Mucosa of descending colon (tissue), 3 donors: ENCODE results near the gene CDK17. TPM values are rescaled to one million over a fixed set of nuclear protein-coding genes. Genes with fewer than 3 reads are reported as not detected.

Experiments
- ATAC-seq: fragments of 200-7000 bp; cut with Tn5 transposase; one replicate; pipeline ENCODE4 v1.9.1; 2020; ENCODE audit warnings: mild to moderate bottlenecking, moderate library complexity
- DNase-seq, 3 donors: peaks; one replicate each; pipeline ENCODE4 v3.0.0-alpha.2; 2020
- H3K36me3 ChIP-seq: fragments of 200-600 bp; one replicate; pipeline ENCODE4 v1.8.0; 2021; ENCODE audit warnings: low read depth, mild to moderate bottlenecking
- H3K4me1 ChIP-seq: fragments of 200-600 bp; one replicate; pipeline ENCODE4 v1.8.0; 2021; ENCODE audit warnings: low read depth, mild to moderate bottlenecking
- H3K4me3 ChIP-seq: fragments of 200-600 bp; one replicate; pipeline ENCODE4 v1.8.0; 2021; ENCODE audit warnings: mild to moderate bottlenecking
- H3K9me3 ChIP-seq: fragments of 200-600 bp; one replicate; pipeline ENCODE4 v1.8.0; 2021; ENCODE audit warnings: mild to moderate bottlenecking
- intact Hi-C, 2 donors: fragments of 100-400 bp; cut with DNase I in 1 of 2; cut with micrococcal nuclease in 1 of 2; formaldehyde crosslinking; loops; one replicate each; pipeline versions ENCODE4 v1.11.0 to v1.11.1; 2022; cut with DNase I, micrococcal nuclease
- long read RNA-seq, 2 donors: library from polyadenylated mRNA; unstranded; transcript quantifications; one replicate each; pipeline ENCODE4 v2.0.0, GENCODE V29; 2019 to 2021
- total RNA-seq, 3 donors: library from RNA; stranded (reverse); fragmentation: NEBNext Ultra II Directional in 2 of 3; extraction: Animal tissue kit (Norgen Biotek cat#: 25700) in 2 of 3; gene quantifications; one replicate each; pipeline versions ENCODE4 v1.2.1 to v1.2.4, GENCODE V29; 2021 to 2023
- TF ChIP-seq, protein P1 (sequence below): fragments of 200-600 bp; IDR thresholded peaks from one replicate; pipeline ENCODE4 v1.8.0; 2022; ENCODE audit warnings: antibody characterized with exemption, mild to moderate bottlenecking
- donor health status: DM: no; HTN: no; CAD: no; lungs with moderate emphysema.
- donor health status: DM: no; HTN: no; CAD: no.
- donor health status: DM: no; HTN: yes; CAD: no.

Gene CDK17
- total RNA-seq: 10 to 100 TPM; 19.5 to 43.5 (median 24.0) TPM
- long read RNA-seq, donor 1, full-length matches to known transcripts: 30 of 40 reads
- long read RNA-seq, donor 1, partial matches to known transcripts: 7 of 40 reads
- long read RNA-seq, donor 1, other reads (novel, unspliced or antisense): 3 of 40 reads
- long read RNA-seq, donor 2, full-length matches to known transcripts: 2 of 3 reads
- long read RNA-seq, donor 2, partial matches to known transcripts: 0 of 3 reads
- long read RNA-seq, donor 2, other reads (novel, unspliced or antisense): 1 of 3 reads

DNA sequence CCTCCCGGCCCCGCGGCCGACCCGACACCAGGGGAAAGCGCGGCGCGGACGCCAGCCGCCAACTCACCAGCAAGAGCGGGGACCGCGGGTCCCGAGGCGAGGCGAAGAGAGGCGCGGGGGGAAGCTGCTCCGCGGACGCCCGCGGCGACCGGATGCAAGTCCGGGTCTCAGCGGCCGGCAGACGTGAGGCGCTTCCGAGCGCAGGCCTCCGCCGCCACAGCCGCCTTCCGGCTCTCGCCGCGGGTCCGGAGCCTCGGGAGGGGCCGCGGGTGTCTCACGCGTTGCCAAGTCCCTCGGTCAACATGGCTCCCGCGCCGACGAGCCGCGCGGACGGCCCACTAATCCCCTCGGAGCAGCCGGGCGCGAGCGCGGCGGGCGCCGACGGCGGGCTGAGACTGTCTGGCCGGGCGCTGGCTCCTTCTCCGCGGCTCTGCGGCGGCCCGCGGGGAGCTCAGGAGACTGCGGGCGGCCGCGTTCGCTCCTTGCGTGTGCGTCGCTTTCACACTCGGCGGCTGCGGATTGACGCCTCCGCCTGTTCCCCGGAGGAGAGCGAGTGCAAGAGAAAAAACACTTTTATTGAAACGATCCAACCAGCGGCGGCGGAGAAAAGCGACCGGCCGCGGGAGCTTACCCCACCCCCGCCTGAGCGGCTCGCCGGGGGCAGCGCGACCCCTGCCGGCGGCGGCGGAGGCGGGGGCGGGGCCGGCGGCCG is at the start of gene CDK17:
TSS of gene CDK17 (minus strand) at position 521 of the 712 bp plus-strand sequence. CDS start 65,603 bp downstream, outside the sequence.
- DNase-seq (peak; percentile 87 to 91 (median 91)), ATAC-seq (peak; percentile 90)
- Histone ChIP-seq H3K4me1 (peaks cover 25% of the 10 kb centered on the region), H3K9me3 (no peaks in the 10 kb centered on the region), H3K36me3 (no peaks in the 10 kb centered on the region), H3K4me3 (peak within 1 kb of the TSS; percentile 93)
- intact Hi-C loops: no loop called here
- TF ChIP-seq, protein P1, sequence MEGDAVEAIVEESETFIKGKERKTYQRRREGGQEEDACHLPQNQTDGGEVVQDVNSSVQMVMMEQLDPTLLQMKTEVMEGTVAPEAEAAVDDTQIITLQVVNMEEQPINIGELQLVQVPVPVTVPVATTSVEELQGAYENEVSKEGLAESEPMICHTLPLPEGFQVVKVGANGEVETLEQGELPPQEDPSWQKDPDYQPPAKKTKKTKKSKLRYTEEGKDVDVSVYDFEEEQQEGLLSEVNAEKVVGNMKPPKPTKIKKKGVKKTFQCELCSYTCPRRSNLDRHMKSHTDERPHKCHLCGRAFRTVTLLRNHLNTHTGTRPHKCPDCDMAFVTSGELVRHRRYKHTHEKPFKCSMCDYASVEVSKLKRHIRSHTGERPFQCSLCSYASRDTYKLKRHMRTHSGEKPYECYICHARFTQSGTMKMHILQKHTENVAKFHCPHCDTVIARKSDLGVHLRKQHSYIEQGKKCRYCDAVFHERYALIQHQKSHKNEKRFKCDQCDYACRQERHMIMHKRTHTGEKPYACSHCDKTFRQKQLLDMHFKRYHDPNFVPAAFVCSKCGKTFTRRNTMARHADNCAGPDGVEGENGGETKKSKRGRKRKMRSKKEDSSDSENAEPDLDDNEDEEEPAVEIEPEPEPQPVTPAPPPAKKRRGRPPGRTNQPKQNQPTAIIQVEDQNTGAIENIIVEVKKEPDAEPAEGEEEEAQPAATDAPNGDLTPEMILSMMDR: peak; percentile 54

DNA sequence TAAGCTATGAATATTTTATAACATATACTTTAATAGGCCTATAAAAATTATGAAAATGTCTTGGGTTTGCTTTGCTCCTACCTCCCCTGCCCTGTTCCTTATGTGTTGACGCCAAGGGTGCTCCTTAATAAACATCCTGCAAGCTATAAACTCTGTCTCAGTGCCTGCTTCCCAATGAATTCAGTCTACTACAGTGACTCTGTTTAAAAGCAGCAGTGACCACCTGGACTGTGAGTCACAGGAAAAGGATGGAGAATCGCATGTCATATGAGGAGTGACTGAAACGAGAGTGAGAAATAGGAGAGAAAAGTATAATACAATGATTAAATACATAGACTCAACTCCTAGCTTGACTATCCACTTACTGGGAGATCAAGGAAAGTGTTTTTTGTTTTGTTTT is 48.1 kb upstream of the CDK17 start:
- TF ChIP-seq, protein P1: no peak
- no peaks in the 10 kb centered on the region for H3K9me3 ChIP-seq
- intact Hi-C loops: no loop called here
- H3K36me3 ChIP-seq: no peaks in the 10 kb centered on the region
- H3K4me1 ChIP-seq: no peaks in the 10 kb centered on the region
- DNase-seq: no peak
- no peak for ATAC-seq
- H3K4me3 ChIP-seq: no peak overlapping the region

DNA sequence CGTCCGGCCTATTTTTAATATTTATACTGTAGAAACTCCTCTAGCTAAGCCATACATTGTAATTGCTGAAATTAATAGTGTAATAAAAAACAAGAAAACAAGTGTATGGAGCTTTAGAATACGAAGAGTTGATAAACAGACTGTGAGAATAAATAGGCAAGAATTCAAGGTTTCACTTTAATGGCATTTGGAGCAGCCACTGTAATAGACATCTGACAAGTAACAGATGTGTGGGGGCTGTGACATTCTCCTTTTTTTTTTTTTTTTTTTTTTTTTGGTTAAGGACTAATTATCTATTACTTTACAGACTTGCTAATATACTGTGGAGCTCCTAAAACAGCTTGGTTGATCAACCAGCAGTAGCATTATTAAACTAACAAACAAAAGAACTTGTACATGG is 47.0 kb upstream of the CDK17 start:
- Histone ChIP-seq H3K36me3 (no peaks in the 10 kb centered on the region), H3K4me3 (no peak overlapping the region), H3K4me1 (no peaks in the 10 kb centered on the region), H3K9me3 (no peaks in the 10 kb centered on the region)
- intact Hi-C loops: no loop called here
- TF ChIP-seq, protein P1: no peak
- ATAC-seq (no peak), DNase-seq (no peak)

DNA sequence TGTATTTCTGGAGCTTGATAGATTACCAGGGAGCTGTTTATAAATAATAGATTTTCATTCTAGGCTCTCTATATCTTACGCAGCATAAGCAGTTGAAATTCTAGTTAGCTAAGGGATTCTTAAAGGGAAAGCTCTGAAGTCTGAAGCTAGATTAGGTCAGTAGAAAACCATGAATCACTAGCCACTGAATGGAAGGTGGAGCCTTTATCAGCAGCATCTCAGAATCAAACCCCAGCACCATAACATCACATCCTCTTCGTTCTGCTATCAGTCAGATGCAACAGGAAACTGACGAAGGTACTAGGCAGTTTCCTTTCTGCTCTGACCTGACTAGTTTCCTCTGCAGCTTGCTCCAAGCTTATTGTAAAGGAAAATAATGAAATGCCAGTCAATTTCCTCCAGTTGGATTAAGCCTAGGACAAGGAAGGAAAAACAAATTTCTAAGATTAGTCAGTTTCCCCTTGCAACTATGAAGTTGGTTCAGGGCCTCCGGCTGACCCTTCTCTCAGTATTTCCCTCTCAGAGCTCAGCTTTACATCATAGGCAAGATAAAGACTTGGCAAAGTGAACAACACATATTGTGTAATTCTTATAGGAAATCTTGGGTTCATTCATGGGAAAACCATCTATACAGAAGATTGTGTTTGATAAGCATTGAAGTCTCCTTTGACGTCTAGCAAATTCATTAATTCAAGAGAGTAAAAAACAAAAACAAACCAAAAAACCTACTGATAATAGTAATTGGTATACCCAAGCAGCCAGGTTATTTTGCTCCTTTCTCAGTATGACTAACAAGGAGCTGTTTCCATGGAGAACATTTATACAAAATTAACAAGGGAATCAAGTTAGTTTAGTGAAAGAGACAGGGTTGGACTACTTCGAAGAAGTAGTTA is 45.7 kb upstream of the CDK17 start:
- ATAC-seq: peak; percentile 91
- Histone ChIP-seq H3K36me3 (no peaks in the 10 kb centered on the region), H3K4me1 (no peaks in the 10 kb centered on the region), H3K4me3 (no peak overlapping the region), H3K9me3 (no peaks in the 10 kb centered on the region)
- intact Hi-C loops: no loop called here
- TF ChIP-seq, protein P1: no peak
- DNase-seq: peak in 1 of 3 donors; percentile 35

DNA sequence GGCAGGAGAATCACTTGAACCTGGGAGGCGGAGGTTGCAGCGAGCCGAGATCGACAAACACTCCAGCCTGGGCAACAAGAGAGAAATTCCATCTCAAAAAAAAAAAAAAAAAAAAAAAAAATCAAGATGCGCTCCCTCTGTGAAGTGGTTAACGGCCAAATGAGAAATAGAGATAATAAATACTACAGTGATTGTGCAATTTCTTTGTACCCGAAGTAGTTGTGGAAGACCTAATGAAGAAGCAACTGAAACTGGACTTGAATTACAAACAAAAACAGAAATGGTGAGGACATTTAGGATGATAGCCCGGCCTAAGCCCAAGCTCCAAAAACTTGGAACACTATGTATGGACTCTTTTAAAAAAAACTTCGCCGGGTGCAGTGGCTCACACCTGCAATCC is 44.2 kb upstream of the CDK17 start:
- Histone ChIP-seq H3K9me3 (no peaks in the 10 kb centered on the region), H3K4me3 (no peak overlapping the region), H3K36me3 (no peaks in the 10 kb centered on the region), H3K4me1 (no peaks in the 10 kb centered on the region)
- TF ChIP-seq, protein P1: no peak
- no peak for DNase-seq
- intact Hi-C loops: no loop called here
- no peak for ATAC-seq
